SKM-1 treated with dmso at 0.1 percent for 144 hours (cell line): Measurements from ENCODE around the gene ELK1.
"Not testable (repeated sequence)": the region's sequence is repeated elsewhere in the genome, so short reads cannot be mapped to it uniquely, and the experiment has no call there.

ENCODE experiments used
- DNase-seq: peaks from one replicate; lab custom pipeline; 2025; ENCODE audit not compliant: unreplicated experiment; lab: John Stamatoyannopoulos, UW

The ELK1 gene

GRCh38 chrX:47650164-47651042 lies at the start of gene ELK1:
Gene ELK1 (minus strand): TSS chrX:47650563. CDS start chrX:47641441, 9,122 bp downstream.
- DNase-seq: no peak

- DNase-seq: no peak
Measured at GRCh38 chrX:47697181-47697580, 46.8 kb upstream of the ELK1 start.

GRCh38 chrX:47690175-47690574 lies 39.8 kb upstream of the ELK1 start:
- DNase-seq: no peak

- DNase-seq: no peak
Measured at GRCh38 chrX:47687263-47687662, 36.9 kb upstream of the ELK1 start.

- no peak for DNase-seq
Measured at GRCh38 chrX:47683829-47684205, 33.5 kb upstream of the ELK1 start.

GRCh38 chrX:47683184-47683828 lies 32.9 kb upstream of the ELK1 start:
- no peak for DNase-seq

- not testable (repeated sequence) for DNase-seq
Measured at GRCh38 chrX:47675959-47676859, 25.8 kb upstream of the ELK1 start.

GRCh38 chrX:47674776-47675175 lies 24.4 kb upstream of the ELK1 start:
- no peak for DNase-seq

- DNase-seq: not testable (repeated sequence)
Measured at GRCh38 chrX:47665797-47666196, 15.4 kb upstream of the ELK1 start.

- DNase-seq: no peak
Measured at GRCh38 chrX:47664737-47665136, 14.4 kb upstream of the ELK1 start.

GRCh38 chrX:47662144-47662657 lies 11.8 kb upstream of the ELK1 start:
- no peak for DNase-seq

GRCh38 chrX:47661539-47661938 lies 11.2 kb upstream of the ELK1 start:
- no peak for DNase-seq

- no peak for DNase-seq
Measured at GRCh38 chrX:47659421-47659726, 9.0 kb upstream of the ELK1 start.

GRCh38 chrX:47658684-47659420 lies 8.5 kb upstream of the ELK1 start, which contains the start of gene UXT:
Gene UXT (minus strand): TSS chrX:47659180. CDS start chrX:47658927, 253 bp downstream.
- peak; percentile 84 for DNase-seq

GRCh38 chrX:47658301-47658683 lies 7.9 kb upstream of the ELK1 start:
- no peak for DNase-seq

- no peak for DNase-seq
Measured at GRCh38 chrX:47651043-47651905, 911 bp upstream of the ELK1 start.

- no peak for DNase-seq
Measured at GRCh38 chrX:47649781-47650163, 591 bp downstream of the ELK1 start.

GRCh38 chrX:47649271-47649670 lies 1.1 kb downstream of the ELK1 start:
- no peak for DNase-seq

- DNase-seq: no peak
Measured at GRCh38 chrX:47648376-47648775, 2.0 kb downstream of the ELK1 start.

- no peak for DNase-seq
Measured at GRCh38 chrX:47646636-47647035, 3.7 kb downstream of the ELK1 start.
